ACHN (cell line): Measurements from ENCODE around the gene F8.
"Not testable (repeated sequence)": the region's sequence is repeated elsewhere in the genome, so short reads cannot be mapped to it uniquely, and the experiment has no call there.

Experiments used
- DNase-seq: peaks from one replicate; pipeline ENCODE4 v3.0.0-alpha.2; 2015
- in situ Hi-C: cut with HindIII; loops from 2 replicates; pipeline ENCODE4 v1.10.0; 2017; ENCODE audit warnings: low sequenced_read_pairs, low pct_ligation_motif_present, low pct_unique_long_range_greater_than_20kb

F8 gene

DNA sequence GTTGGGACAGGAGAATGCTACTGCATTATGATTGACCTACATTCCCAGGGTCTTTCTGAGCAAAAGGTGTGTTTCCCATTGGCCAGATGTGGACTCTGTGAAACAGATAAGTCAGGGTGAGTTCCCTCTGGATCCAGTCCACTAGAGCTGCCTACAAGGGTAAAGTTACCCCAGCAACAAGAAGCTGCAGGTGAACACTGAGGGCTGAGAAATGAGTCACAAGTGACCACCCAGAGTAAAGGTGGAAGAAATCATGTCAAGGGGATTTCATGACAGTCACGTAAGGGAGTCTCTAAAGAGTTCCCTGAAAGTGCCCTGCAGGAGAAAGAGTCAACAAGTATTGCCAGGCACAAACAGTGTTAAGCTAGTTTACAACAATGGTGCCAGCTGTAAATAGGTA is 120.1 kb downstream of the F8 start:
- in situ Hi-C loops: no loop called here
- no peak for DNase-seq

DNA sequence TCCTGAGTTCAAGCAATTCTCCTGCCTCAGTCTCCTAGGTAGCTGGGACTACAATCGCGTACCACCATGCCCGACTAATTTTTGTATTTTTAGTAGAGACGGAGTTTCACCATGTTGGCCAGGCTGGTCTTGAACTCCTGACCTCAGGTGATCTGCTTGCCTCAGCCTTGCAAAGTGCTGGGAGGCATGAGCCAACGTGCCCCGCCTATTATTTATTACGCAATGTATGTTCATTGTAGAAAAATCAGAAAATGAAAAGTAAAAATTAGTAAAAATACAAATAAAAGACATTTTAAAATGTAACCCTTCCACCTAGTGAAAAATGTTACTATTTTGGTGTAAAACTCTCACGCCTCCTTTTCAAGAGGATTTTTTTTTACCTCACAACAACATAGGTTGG is 122.2 kb downstream of the F8 start:
- no peak for DNase-seq
- in situ Hi-C loops: no loop called here

DNA sequence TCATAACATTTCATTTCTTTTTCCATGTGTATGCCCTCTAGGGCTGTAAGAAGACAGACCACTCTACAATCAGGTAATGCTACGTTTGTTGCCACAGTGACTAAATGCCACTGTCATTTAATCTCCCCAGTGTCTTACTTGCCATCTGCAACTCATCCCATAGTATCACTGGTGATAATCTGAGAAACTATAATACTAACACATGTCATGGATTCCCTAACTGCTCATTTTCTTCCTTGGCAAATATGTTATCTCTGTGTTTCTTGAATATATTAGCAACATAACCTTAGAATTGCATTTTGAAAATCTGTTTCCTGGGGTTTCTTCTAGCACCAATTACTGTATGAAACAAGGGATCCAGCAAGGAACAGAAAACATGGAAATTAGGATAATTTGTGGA is 130.2 kb downstream of the F8 start:
- no peak for DNase-seq
- in situ Hi-C loops: no loop called here

DNA sequence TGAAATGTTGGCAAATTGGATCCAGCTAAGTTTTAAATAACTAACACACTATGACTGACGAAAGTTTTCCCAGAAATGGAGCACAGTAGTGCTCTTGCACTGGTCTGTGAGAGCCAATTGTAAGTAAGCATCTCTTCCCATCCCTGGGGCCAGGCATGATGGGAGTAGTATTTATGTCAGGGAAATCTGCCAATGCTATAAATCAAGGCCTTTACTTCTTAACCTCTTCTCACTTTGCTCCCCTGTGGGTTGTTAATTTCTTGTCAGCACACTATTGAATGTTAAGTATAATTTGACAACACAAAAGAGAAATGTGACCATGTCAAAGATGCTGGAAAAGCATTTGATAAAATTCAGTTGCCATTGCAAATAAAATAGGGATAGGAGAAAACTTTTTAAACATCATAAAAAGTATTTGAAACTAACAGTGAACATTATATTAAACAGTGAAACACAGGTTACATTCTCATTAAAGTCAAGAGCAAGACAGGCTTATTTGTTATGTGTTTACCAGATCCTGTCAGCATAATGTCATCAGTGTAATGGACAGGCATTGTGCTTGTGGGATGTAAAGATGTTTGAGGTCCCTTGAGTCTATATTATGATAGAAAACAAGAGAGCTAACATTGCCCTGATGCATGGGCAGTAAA is 131.4 kb downstream of the F8 start:
- in situ Hi-C loops: no loop called here

DNA sequence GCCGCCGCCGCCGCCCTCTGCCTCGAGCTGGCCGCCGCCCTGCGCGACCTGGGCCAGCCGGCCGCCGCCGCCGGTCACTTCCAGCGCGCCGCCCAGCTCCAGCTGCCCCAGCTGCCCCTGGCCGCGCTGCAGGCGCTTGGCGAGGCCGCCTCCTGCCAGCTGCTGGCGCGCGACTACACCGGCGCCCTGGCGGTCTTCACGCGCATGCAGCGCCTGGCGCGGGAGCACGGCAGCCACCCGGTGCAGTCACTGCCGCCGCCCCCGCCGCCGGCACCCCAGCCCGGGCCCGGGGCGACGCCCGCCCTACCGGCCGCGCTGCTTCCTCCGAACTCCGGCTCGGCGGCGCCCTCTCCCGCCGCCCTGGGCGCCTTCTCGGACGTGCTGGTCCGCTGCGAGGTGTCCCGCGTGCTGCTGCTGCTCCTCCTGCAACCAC is 135.7 kb downstream of the F8 start:
- in situ Hi-C loops, DNase-seq: not testable (repeated sequence)

More for the DNA sequence above, 131.4 kb downstream of the F8 start:
- DNase-seq: no peak

DNA sequence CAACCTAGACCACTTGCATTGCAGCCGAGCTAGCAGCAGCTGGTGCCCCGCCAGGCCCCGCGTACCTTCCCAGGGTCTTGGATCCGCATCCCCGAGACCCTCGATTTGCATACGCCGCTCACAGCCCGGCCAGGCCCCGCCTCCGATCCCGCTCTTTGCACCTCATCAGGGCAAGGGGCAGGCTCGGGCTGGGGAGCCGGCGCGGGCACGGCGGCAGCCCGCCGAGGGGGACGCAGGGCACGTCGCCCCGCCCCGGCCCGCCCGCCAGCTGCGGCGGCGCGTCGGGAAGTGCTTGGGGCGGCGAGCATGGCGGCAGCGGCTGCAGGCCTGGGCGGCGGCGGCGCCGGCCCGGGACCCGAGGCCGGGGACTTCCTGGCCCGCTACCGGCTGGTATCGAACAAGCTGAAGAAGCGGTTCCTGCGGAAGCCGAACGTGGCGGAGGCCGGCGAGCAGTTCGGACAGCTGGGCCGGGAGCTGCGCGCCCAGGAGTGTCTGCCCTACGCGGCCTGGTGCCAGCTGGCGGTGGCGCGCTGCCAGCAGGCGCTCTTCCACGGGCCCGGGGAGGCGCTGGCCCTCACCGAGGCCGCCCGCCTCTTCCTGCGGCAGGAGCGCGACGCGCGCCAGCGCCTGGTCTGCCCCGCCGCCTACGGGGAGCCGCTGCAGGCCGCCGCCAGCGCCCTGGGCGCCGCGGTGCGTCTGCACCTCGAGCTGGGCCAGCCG is 136.3 kb downstream of the F8 start, which contains the start of gene F8A1:
Gene F8A1 (plus strand): TSS at position 287 of the 720 bp plus-strand sequence. CDS start 20 bp downstream, at position 307.
- in situ Hi-C loops, DNase-seq: not testable (repeated sequence)

DNA sequence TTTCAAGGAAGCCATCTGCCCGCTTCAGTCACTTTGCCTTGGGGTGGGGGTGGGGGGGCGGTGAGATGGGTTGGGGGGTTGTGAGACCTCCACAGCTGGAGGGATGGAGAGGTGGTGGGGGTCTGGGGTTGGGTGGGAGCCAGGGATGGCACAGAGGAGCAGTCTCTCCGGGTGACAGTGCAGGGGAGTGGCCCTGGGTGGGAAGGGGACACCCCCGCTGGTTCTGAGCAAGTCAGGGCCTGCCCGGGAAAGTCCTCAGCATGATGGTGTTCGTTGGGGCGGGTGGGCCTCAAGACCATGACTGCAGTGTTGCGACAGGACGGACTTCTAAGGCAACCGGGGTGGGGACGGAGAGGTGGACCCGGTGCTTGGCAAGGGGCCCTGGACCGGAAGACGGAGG is 137.0 kb downstream of the F8 start:
- DNase-seq, in situ Hi-C loops: not testable (repeated sequence)

DNA sequence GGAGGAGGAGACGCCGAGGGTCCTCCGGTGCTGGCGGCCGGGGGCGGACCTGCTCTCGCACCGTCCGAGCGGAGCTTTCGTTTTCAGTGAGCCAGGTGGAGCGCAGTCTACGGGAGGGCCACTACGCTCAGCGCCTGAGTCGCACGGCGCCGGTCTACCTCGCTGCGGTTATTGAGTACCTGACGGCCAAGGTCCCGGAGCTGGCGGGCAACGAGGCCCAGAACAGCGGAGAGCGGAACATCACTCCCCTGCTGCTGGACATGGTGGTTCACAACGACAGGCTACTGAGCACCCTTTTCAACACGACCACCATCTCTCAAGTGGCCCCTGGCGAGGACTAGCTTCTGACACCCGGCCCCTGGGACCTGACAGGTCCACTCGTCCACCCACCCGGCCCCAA is 137.5 kb downstream of the F8 start:
- DNase-seq, in situ Hi-C loops: not testable (repeated sequence)

DNA sequence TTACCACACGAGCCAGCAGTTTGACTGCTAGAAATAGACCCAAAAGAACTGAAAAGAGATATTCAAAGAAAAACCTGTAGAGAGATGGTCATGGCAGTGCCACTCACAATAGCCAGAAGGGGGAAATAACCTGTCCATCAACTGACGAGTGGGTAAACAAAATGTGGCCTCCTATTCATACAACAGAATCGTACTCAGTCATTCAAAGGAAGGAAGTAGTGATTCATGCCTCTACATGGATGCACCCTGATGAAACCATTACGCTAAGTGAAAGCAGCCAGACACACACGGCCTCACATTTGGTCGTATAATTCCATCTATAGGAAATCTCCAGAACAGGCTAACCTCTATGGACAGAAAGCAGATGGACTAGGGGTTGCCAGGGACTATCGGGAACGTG is 138.5 kb downstream of the F8 start:
- in situ Hi-C loops, DNase-seq: not testable (repeated sequence)

DNA sequence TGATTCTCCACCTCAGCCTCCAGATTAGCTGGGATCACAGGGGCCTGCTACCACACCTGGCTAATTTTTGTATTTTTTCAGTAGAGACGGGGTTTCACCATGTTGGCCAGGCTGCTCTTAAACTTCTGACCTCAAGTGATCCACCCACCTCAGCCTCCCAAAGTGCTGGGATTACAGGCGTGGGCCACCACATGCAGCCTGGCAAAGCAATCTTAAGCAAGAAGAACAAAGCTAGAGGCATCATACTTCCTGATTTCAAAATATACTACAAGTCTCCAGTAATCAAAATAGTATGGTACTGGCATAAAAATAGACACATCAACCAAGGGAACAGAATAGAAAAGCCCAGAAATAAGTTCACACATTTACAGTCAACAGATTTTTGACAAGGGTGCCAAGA is 149.2 kb downstream of the F8 start:
- in situ Hi-C loops: no loop called here
- no peak for DNase-seq

DNA sequence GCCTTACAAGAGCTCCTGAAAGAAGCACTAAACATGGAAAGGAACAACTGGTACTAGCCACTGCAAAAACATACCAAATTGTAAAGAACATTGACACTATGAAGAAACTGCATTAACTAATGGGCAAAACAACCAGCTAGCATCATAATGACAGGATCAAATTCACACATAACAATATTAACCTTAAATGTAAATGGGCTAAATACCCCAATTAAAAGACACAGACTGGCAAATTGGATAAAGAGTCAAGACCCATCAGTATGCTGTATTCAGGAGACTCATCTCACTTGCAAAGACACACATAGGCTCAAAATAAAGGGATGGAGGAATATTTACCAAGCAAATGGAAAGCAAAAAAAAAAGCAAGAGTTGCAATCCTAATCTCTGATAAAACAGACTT is 154.0 kb downstream of the F8 start:
- in situ Hi-C loops, DNase-seq: not testable (repeated sequence)

DNA sequence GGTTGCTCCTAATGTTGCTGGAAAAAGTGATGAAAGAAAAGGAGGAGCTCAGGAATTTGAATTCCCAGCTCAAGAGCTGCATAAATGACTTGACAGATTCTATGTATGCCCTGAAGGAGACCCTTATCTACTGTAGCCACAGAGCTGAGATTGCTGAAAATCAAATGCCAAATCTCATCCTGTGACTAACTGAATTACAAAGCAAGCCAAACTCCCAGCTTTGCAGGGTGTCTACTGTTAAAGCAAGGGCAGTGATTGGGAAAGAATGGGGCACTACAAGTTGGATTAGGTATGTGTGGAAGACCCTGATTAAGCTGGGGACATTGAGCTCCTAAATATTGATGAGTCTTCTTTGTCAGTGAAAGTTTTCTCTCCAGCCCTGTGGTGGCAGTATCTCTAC is 167.3 kb downstream of the F8 start:
- in situ Hi-C loops: no loop called here
- no peak for DNase-seq

DNA sequence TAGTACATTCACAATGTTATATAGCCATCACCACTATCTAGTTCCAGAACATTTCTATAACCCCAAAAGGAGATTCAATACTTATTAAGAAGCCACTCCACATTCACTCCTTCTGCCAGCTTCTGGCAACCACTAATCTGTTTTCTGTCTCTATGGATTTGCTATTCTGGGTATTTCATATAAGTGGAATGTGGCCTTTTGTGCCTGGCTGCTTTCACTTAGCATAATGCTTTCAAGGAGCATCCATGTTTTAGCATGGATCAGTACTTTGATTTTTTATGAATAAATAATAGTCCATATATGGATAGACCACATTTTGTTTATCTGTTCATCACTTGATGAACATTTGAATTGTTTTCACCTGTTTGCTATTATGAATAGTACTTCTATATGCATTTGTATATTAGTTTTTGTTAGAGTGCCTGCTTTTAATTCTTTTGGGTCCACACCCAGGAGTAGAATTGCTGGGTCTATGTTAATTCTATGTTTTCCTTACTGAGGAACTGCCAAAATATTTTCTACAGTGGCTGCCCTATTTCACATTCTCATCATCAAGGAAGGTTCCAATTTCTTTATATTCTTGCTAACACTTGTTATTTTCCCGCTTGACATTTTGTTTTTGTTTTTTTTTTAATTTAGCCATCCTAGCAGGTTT is 171.4 kb downstream of the F8 start:
- no peak for DNase-seq
- in situ Hi-C loops: no loop called here

DNA sequence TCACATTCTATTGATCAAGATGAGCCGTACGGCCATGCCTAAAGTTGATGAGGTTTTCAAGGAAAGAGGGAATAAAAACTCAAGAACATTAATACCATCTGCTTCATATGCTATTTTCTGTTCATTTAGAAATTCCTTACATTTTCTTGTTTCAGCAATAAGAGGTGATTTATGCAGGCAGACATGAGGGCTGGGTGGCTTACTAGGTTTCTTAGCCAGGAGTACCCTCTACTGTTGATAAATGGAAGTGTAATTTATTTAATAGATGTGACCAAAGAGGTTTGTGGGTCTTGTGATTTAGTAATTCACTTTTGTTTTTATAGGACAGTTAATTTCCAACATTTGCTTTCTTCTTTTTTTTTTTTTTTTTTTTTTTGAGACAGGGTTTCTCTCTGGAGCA is 181.7 kb downstream of the F8 start:
- peak; percentile 43 for DNase-seq
- in situ Hi-C loops: no loop called here

DNA sequence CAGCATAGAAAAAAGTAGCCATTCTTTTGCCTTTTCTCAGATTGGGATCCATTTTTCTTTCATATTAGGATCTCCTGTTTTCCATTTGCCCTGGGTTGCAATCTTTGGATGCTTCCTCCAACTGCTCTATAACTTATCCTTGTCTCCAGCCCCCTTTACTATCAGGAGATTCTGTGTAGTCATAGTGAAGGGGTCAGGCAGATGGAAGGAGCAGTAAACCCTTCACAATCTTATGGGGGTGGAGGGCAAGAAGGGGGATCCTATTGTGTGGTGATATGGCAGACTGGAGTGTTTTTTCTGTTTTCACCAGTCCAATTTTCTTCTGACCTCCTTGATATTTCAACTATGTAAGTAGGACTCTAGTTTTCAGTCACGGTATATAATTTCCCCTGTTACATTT is 186.4 kb downstream of the F8 start:
- in situ Hi-C loops: no loop called here
- DNase-seq: no peak

DNA sequence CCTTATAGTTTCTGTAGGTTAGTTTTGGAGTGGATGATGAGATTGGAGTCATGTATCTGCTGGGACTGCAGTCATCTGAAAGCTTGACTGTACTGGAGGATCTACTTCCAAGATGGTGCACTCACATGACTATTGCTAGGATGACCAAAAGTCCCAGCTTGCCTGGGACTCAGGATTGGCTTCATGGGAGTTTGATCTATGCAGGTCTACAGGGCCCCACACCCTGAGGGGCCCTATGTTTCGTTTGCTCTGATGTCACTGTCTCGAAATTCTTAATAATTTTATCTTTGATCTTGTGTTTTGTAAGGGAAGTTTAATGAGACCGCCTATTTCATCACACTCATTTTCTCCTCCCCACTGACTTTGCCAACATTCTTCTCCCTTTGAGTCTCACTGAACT is 188.0 kb downstream of the F8 start, which contains the start of gene SMIM9:
Gene SMIM9 (minus strand): TSS at position 101 of the 400 bp plus-strand sequence. CDS start 3,806 bp downstream, outside the sequence.
- in situ Hi-C loops: no loop called here

DNA sequence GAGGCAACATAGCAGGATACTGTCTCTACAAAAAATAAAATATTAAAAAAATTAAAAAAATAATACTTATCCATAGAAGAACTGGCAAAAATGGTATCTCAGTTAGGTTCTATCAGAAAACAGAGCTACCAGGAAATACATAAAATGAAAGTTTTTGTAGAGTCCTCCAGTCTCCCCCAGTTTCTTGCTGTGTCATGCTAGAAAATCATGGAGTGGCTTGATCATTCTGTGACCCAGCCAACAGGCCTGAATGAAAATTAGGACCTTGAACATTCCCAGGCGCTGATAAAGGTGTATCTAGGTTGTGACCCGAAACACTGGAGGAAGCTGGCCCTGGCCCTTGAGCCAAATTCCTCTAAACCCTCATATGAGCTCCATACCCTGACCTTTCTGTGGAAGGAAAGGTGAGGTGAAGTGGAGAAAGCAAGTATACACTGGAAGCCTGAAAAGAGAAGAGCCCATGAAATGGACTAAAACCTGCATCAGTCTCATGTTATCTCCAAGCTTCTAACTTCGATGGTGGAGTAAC is 188.7 kb downstream of the F8 start:
- in situ Hi-C loops: no loop called here
- DNase-seq: no peak

More for the DNA sequence above, 188.0 kb downstream of the F8 start, which contains the start of gene SMIM9:
- DNase-seq: no peak

DNA sequence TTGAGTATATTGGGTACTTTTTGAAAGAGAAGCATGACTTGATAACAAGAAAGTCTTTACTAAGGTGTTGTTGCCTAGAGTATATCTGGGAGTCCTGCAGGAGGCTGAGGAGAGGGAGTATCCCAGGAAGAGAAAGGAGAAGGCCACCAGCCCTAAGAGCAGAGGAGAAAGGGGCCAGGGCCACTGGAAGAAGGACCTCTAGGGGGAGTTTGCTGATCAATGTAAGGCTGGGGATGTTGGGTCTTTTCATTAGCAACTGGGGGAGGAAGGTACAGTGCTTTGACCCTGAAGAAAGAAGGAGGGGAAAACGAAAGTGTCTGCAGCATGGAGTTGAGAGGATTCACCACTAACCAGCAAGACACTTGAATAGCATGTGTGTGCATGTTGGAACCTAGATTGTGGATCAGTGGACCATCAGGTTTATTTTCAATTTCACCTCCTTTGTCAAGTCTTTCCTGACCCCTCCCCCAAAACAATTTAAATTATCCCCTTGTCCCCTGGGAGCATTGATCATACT is 192.5 kb downstream of the F8 start:
- DNase-seq: no peak
- in situ Hi-C loops: no loop called here

DNA sequence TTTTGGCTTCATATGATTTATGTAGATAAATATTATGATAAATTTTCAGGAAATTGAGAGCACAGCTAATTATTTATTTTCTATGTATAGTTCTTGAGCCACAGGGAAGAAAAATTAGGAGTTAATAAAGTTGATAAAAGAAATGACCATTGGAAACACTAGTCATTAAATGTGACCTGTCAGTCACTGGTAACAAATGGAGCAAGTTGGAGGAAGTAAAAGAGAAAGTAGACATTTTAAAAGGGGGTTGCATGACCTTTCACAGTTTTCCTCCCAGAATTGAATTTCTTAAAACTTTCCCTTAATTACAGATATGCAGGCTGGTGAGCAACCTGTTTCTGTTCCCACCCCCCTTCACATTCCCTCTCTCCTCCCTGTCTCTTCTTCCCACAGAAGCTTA is 193.4 kb downstream of the F8 start:
- no peak for DNase-seq
- in situ Hi-C loops: no loop called here
